ENCODE results near the gene NUMBL.

GRCh38 chr19:40724315-40724714 lies 33.9 kb upstream of the NUMBL start:
- TF ChIP-seq POLR2AphosphoS5 (IDR thresholded peaks at IDR 0.05; ENCODE audit: insufficient read depth in 1 of 2, low read depth in 1 of 2) (no peak), CTCF (IDR thresholded peaks at IDR 0.05) (no peak)
